ENCODE data around the gene GAS7.

The GAS7 gene

DNA sequence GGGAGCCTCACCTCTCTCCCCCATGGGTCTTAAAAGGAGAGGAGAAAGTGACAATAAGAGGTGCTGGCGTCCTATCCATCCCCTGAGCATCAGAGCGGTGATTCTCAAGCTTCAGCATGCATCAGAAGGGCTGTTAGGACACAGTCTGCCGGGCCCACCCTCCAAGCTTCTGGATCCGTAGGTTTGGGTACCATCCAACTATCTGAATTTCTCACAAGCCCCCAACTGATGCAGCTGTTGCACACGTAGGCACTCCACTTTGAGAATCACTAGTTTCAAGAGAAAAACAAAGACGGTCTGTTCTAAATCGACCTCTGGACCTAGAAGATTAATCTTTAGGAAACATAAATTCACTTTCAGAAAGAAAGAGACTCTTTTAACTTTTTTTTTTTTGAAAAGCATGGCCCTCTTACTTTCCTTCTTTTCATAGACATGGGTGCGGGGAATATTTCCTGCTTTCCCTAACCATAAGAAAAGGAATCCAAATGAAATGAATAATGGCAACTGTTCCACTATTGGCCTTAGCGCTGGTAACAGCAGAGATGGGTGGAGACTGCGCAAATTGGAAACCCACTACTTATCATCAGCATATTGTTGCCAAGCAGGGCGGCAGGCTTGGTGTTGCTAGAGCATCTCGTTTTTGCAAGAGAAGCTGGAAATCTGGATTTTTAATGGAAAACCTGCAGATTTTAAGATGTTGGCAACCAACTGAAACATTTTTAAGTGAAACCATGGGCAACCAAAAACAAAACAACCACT, 144.4 kb downstream of the GAS7 start:
- DNase-seq (ENCODE audit: low read depth in 3 of 3, low spot score in 1 of 3): no peak

DNA sequence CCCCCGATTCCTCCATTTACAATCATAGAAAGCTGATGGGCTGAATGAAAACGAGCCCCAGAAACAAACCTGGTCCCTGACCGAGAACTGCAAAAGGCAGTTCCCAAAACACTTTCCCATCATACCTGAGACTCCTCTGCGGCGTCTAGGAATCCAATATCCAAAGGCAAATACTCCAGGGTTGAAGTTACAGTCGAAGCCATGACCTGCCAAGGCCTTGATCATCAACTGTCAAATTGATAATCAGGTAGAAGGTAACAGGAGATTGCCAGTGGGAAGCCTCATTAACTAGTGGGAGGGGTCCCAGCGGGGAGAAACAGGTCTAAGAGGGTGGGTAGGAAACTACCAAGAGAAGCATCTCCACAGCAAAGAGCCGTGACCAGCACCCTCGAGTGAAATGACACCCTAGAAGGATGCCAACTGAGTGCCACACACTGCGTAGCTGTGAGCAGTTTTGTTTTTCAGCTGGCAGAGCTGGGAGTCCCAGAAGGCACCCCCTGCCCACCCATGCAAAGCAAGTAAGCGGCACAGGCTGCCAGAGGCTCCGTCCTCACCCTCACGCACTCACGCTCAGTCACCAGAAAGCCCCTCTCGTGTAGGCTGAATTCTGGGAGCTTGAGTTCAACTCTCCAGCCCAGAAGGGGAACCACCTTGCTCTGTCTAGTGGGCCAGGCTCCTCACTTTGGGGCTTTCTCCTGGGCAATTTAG, 146.1 kb downstream of the GAS7 start:
- no peak for DNase-seq (ENCODE audit: low read depth in 3 of 3, low spot score in 1 of 3)

DNA sequence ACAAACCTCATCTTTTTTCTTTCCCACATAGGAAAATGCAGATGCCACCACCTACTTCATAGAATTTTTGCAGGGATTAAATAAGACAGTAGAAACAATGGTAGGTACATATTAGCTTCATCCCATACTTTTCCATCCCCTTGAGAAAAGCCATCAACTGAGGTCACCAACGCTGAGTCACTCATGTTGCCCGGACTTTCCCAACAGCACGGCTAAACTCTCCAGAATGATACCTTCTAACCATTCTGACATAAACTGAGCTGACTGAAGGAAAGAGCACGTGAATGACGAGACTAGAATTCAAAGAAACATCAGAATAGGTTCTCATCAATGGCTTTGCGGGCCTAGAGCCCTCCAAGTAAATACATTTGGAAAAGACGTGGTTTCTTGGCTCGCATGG, 147.3 kb downstream of the GAS7 start:
- no peak for DNase-seq (ENCODE audit: low read depth in 3 of 3, low spot score in 1 of 3)

DNA sequence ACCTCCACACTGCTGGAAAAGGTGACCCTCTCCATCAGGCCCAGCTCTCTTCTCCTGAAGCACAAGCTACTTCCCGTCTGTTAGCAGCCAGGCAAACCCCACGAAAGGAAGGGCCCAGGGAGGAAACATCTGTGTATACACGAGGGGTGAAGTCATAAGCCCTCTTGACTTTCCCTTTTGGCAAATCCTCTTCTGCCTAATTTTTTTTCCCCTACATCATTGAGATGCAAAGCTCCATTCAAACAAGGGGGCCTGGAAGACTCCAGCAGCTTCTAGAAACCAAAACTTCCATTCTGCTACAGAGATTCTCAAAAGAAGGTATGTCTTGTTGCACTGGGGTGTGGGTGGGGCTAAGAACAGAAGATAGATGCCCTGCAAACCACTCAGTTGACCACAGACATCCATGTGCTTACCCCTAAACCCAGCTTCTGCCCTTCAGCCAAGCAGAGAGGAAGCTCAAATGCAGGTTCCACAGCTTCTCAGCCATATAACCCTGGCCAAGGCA, 147.8 kb downstream of the GAS7 start:
- DNase-seq (ENCODE audit: low read depth in 3 of 3, low spot score in 1 of 3): no peak

DNA sequence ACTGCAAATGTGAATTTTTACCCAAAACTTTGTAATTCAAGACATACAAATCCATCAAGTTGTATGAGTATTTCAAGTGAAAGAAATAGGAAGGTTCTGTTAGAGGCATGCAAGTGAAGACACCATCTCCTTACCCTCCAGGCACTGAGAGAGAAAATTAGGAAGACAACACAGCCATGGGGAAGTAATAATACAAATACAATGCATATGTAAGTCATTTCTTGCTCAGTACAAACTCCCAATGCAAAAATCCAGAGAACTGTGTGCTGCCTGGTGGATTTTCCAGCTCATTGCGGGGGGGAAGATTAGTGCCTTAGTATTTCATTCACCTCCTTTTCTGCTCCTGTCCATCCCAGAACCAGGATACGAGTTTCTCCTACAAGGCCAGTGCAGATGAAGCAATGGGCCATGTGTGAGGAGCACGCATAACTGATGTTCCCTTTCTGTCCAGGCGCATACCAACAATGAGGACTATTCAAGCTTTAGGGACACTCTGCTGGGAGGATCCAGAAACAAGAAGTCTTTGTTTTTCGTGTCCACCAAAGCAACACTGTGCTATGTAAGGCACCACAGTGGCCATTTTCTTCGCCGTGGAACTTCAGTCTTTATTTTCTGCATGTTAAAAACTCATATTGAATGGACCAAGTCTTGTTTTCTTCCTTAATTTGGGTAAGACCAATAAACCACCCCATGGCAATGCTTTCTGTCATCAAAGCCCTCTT, 149.6 kb downstream of the GAS7 start:
- no peak for DNase-seq (ENCODE audit: low read depth in 3 of 3, low spot score in 1 of 3)

DNA sequence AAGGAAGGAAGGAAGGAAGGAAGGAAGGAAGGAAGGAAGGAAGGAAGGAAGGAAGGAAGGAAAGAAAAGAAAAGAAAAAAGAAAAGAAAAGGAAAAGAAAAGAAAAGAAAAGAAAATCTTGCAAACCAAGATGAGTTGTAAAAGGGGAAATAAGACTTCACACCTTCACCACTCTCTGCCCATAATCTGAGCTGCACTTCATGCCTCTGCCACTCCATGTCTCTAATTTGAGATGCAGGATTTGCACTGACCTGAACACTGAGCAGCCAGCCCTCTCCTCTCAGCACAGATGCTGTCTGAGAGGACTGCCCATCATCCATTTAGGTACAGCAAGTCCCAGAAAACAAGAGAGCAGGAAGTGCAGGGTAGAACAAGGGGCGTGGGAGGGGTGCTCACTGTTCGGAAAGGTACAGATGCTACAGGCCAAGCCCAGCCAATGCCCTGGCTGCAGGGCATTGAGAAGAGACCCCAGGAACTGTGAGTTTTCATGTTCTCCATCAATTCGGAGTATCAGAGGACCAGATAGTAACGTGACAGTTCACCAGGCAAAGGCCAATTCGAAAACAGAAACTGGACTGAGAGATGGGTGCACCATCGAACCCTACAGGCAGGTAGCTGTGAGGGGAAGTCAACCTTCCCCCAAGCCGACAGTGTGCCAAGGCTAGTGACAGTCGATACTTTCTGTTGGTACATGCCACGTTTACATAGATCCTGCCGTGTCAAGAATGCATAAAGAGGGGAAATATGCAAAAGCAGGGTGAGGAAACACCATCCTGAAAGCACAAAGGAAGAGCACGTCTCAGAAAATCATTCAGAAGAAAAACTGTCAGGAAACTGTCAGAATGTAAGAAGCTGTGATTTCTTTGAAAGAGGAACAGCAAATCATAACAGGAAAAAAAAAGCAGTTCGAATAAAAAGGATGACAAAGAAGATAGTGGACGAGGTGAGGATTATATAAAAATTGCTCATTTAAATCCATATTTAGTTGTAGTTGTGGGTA, 151.3 kb downstream of the GAS7 start:
- DNase-seq (ENCODE audit: low read depth in 3 of 3, low spot score in 1 of 3): no peak

DNA sequence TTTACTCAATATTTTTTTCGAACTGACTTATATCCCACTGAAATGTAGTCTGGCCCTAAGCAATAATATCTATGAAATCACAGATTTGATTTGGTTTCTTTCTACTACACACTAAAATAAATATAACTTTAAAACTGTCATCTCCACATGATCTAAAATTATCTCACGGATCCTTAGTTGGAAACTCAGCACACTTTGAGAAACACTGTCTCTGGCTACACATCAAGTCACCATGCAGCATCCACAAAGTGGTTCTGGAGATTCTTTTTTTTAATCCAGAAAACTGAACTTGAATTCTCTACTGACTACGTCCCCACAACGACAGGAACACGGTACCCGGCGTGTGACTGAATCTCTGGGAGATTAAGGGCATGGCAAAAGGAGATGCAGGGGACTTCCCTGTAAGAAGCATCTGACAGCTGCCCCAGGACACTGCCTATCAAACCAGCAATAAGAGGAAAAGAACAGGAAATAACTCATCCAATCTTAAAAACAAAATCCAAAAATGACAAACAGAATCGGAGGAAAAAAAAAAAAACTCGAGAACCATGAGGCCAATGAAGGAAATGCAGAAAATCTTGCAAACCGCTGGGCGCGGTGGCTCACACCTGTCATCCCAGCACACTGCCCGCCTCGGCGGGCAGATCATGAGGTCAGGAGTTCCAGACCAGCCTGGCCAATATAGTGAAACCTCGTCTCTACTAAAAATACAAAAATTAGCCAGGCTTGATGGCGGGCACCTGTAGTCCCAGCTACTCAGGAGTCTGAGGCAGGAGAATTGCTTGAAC, 152.3 kb downstream of the GAS7 start:
- no peak for DNase-seq (ENCODE audit: low read depth in 3 of 3, low spot score in 1 of 3)

DNA sequence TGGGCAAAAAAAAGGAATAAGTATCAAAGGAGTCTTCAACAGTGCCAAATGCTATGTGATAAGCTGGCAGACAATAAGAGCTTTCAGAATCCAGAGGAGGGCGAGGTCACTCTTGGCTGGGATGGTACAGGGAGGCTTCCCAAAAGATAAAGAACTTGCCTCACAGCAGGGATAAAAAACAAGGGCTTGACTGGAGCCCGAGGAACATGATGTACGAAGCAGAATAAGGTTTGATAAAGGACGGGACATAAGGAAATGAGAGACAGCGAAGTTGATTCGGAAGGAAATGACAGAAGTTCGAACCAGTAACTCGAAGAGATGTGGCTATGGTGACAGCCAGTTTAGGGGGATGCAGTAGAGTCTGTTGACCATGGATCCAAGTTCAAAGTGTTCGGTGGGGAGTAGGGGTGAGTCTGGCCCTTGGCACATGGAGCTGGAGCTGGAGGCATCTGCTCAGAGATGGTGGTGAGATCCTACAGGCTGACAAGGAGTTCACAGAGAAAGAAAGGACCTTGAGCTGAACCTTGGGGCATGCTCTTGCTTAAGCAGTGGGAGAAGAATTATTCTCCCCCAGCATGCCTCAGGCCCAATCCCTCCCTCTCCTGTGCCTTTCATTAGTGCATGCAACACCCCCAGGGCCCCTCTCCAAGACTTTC, 155.7 kb downstream of the GAS7 start:
- no peak for DNase-seq (ENCODE audit: low read depth in 3 of 3, low spot score in 1 of 3)

DNA sequence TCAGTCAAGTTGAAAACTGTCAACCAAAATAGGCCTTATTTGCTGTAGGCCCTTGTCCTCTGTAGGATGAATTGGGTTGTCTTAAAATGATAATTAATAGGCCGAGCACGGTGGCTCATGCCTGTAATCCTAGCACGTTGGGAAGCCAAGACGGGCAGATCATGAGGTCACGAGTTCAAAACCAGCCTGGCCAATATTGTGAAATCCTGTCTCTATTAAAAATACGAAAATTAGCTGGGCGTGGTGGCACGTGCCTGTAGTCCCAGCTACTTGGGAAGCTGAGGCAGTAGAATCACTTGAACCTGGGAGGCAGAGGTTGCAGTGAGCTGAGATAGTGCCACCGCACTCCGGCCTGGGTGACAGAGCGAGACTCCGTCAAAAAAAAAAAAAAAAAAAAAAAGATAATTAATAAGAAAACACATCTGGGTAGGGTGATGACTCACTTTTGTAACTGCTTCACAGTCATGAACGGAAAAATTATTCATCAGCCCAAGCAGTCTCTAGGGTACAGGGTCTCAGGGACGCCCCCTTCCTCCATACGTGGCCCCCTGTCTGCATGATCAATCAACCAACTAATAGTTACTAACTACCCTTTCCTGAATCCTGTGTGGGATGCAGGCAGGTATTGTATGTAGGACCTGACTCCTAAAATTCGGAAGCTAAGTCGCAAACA, 156.4 kb downstream of the GAS7 start:
- DNase-seq (ENCODE audit: low read depth in 3 of 3, low spot score in 1 of 3): no peak

DNA sequence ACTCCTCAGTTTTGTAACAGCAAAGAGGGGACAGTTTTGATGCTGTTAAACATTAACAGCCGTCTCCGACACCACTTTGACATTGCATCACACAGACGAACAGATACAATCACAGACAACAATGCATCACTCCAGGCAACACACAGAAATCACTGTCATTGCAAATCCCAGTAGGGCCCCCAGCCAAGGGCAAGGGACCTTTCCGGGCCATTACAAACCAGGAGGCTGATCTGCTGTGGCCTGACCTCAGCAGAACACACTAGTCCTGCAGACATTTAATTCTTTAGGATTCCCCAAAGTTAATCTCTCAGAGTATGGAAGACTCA, 157.2 kb downstream of the GAS7 start:
- no peak for DNase-seq (ENCODE audit: low read depth in 3 of 3, low spot score in 1 of 3)

DNA sequence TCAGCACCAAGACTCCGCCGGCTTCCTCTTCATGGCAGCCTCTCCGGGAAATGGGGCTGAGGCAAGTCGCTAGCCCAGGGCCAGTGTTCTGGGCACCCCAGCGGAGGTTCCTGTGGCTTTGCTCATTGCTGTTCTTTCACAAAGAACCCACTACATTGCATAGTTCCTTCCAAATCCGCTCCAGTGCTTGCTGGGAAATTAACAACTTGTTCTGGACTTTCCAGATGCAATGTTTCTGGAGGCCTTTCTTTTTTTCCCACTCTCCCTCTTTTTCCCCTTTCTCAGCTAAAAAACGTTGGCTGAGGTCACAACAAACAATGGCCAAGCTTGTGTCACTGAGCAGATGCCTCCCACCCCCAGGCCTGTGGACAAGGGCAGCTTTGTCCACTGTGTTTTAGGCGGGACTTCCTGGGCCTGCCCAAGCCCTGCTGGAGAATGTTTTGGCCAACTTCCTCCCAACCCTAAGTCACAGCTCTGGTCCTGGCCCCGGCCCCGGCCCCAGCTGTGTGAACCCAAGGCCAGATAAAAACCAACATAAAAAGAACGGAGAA, 161.8 kb downstream of the GAS7 start:
- DNase-seq (ENCODE audit: low read depth in 3 of 3, low spot score in 1 of 3): no peak

DNA sequence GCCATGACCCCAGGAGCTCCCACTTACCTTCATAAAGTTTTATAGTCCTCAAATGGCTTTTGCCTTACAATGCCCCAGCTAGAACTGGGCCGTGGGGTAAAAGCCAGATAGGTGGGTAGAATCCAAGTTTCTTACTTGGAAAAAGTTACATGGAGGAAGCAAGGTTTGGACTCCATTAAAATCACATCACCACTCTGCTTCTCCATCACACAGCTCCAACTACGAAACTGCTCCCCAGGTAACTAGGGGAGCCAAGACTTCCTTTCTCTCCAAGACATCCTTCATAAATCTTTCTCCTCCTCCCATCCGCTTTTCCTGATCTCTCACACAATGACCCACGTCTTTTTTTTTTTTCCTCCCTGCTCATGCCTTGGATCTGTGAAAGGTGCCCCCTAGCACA, 162.5 kb downstream of the GAS7 start:
- DNase-seq (ENCODE audit: low read depth in 3 of 3, low spot score in 1 of 3): no peak

DNA sequence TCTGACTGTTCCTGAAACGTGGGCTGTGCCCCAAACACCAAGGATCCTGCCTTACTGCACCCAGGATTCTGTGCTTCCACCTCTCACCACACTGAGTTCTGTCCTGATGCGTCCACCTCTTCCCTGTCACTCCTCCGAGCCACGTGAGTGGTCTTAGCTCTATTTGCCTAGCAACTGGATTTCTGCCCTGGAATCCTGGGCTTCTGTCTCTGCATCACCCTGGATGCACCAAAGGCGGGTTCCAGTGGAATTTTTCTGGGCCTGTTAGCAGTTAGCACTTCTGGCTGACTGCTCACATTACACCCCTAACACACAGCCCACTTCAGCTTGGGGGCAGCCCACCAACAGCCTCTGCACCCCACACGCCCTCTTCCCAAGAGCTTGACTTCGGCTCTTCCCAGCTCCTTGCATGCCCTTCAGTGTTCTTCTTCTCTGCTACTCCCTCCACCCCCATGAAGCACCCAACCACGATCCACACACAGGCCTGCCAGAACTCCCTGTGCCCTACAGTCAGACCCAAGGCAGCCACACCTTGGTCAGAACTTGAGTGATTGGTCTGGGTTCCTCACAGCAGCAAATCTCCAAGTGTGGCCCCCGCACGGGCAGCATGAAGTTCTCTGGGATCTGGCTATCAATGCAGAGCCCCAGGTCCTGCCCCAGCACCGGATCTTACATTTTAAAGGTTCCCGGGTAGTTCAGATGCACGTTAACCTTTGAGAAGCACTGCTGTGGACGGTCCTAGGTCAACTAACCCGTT, 163.5 kb downstream of the GAS7 start:
- no peak for DNase-seq (ENCODE audit: low read depth in 3 of 3, low spot score in 1 of 3)

DNA sequence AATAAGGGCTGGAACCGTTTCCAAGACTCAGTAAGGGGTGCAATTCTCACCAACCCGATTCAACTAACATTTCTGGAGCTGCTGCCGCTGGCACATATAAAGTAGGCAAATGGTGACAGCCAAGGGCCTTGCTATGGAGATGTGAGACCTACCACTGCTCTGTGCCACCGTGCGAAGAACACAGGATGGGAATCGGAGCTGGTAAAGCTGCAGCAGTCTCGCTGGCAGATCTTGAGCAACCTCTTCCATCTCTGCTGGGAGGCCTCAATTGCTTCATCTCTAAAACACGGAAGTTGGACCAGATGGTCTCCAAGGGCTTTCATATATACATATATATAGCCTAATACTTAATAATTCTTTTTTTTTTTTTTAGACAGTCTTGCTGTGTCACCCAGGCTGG, 164.4 kb downstream of the GAS7 start:
- DNase-seq (ENCODE audit: low read depth in 3 of 3, low spot score in 1 of 3): no peak

DNA sequence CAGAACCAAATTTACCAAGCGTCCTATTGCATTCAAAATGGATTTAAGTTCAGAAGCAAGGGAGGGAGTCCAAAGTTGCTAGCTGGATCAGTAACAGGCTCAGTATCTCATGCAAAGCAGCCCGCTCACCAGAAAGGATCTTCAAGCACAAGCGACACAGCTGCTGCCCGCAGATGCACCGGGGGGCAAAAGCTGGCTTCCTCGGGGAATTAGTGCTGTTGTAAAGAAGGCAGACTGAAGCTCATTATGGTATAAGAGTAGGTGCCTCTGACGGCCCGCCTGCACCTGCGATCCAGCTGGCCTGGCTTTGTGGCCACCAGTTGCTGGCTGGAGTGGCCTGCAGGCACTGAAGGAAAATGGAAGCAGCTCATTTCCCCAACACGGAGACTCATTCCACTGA, 165.0 kb downstream of the GAS7 start:
- no peak for DNase-seq (ENCODE audit: low read depth in 3 of 3, low spot score in 1 of 3)

DNA sequence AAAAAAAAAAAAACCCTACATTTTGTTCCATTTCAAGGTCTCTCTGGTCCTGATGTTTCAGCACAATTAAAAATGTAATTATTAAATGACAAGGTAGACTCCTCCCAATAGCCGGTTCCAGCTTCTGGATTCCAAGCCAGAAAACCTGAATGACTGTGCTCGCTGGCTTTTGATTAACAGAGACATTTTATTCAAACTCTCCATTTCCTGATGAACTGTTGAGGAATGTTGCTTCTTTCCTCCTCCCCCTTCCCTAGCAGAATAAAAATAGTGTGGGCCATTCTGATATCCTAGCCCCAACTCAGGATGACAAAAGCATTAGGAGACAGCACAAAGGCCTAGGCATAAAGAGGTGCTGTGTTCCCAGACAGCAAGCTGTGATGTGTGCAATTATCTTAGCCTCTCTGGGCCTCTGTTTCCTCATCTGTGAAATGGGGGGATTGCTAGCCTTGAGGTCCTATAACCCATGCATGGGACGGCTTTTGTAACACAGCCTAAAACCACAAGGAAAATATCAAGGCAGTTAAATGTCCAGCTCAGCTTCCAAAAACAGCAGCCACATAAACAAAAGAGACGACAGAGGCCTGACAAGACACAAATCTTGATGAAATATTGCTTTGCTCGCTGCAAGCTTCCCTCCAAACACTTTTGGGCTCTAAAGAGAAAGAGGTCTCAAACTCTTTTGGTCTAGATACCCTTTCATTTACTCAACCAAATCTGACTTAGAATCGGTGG, 166.1 kb downstream of the GAS7 start:
- no peak for DNase-seq (ENCODE audit: low read depth in 3 of 3, low spot score in 1 of 3)

DNA sequence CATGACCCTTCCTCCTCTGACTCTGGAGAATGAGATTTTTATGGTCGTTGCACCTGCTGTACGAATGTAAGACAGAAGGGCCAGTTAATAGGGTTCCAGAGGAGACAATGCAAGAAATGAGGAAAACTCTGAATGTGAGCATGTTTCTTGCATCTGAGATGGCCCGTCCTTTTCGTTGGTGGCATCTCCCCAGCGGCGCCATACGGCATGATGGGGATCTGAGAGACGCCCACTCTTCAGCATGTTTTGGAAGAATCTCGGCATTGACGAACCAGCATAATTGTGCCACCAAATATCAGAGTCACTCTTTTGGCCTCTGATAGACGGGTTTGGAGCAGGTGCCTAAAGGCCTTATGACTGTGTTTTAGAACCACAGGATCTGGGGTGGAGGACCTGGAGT, 166.8 kb downstream of the GAS7 start:
- no peak for DNase-seq (ENCODE audit: low read depth in 3 of 3, low spot score in 1 of 3)
